WTC11 (cell line): Measurements from ENCODE around the gene WNT5B. TPM values are rescaled to one million over a fixed set of nuclear protein-coding genes. Genes with fewer than 3 reads are reported as not detected.

Source experiments
- ATAC-seq: fragments of 200-7000 bp; cut with Tn5 transposase; 2 replicates; pipeline ENCODE4 v1.10.0; 2021; ENCODE audit warnings: mild to moderate bottlenecking, moderate library complexity
- CTCF ChIA-PET: fragments of 300-600 bp; sonication (Branson Sonifier 250); formaldehyde crosslinking; loops from one replicate; lab custom pipeline; 2021; ENCODE audit warnings: antibody characterized with exemption; lab: Charles Lee
- POLR2A ChIA-PET: fragments of 350-600 bp; sonication (Branson Sonifier 250); formaldehyde crosslinking; loops from one replicate; lab custom pipeline; 2021; ENCODE audit warnings: antibody characterized with exemption; lab: Charles Lee
- DNase-seq: peaks from one replicate; pipeline ENCODE4 v3.0.0; 2021; ENCODE audit warnings: low spot score
- H3K27ac Mint-ChIP-seq: 2 replicates; pipeline ENCODE4 v1.8.0; 2021; ENCODE audit warnings: mixed read lengths
- H3K27me3 Mint-ChIP-seq: 2 replicates; pipeline ENCODE4 v1.8.0; 2021; ENCODE audit warnings: low read depth, mild to moderate bottlenecking, moderate library complexity, mixed read lengths
- H3K36me3 Mint-ChIP-seq: 2 replicates; pipeline ENCODE4 v1.8.0; 2021; ENCODE audit warnings: mixed read lengths
- H3K4me1 Mint-ChIP-seq: 2 replicates; pipeline ENCODE4 v1.8.0; 2022; ENCODE audit warnings: mixed read lengths
- H3K4me3 Mint-ChIP-seq: 2 replicates; pipeline ENCODE4 v1.8.0; 2021; ENCODE audit warnings: mild to moderate bottlenecking, moderate library complexity, mixed read lengths
- H3K9me3 Mint-ChIP-seq: 2 replicates; pipeline ENCODE4 v1.8.0; 2021; ENCODE audit warnings: mixed read lengths
- CREM ChIP-seq: sonication (generic); formaldehyde crosslinking; IDR thresholded peaks from 2 replicates; pipeline ENCODE4 v1.8.1; 2022; ENCODE audit warnings: mild to moderate bottlenecking, missing genetic modification reagents, moderate library complexity
- FOXP1 ChIP-seq: sonication (generic); formaldehyde crosslinking; IDR thresholded peaks from 2 replicates; pipeline ENCODE4 v1.8.0; 2022; ENCODE audit warnings: missing genetic modification reagents, mild to moderate bottlenecking, moderate library complexity, borderline replicate concordance
- GABPB1 ChIP-seq: sonication (generic); formaldehyde crosslinking; IDR thresholded peaks from 2 replicates; pipeline ENCODE4 v1.8.1; 2023; ENCODE audit warnings: mild to moderate bottlenecking, missing genetic modification reagents
- IRF2 ChIP-seq: sonication (generic); formaldehyde crosslinking; IDR thresholded peaks from 2 replicates; pipeline ENCODE4 v1.8.0; 2022; ENCODE audit warnings: low read depth, missing genetic modification reagents, borderline replicate concordance
- OVOL2 ChIP-seq: fragments of 250-450 bp; sonication (Bioruptor Pico); IDR thresholded peaks from 2 replicates; pipeline ENCODE4 v1.9.0; 2021; ENCODE audit warnings: mild to moderate bottlenecking, borderline replicate concordance
- SP1 ChIP-seq: sonication (generic); formaldehyde crosslinking; conservative IDR thresholded peaks from 2 replicates; pipeline ENCODE4 v1.8.1; 2022; ENCODE audit warnings: missing genetic modification reagents
- TCF7 ChIP-seq: sonication (generic); formaldehyde crosslinking; IDR thresholded peaks from 2 replicates; pipeline ENCODE4 v1.8.0; 2022; ENCODE audit warnings: mild to moderate bottlenecking, low read depth, missing genetic modification reagents, moderate library complexity
- TEAD1 ChIP-seq: sonication (generic); formaldehyde crosslinking; IDR thresholded peaks from 2 replicates; pipeline ENCODE4 v1.8.0; 2022; ENCODE audit warnings: mild to moderate bottlenecking, missing genetic modification reagents
- TEAD4 ChIP-seq: sonication (generic); formaldehyde crosslinking; IDR thresholded peaks from 2 replicates; pipeline ENCODE4 v1.8.0; 2022; ENCODE audit warnings: mild to moderate bottlenecking, missing genetic modification reagents
- TP53 ChIP-seq: sonication (generic); formaldehyde crosslinking; IDR thresholded peaks from 2 replicates; pipeline ENCODE4 v1.8.1; 2023; ENCODE audit warnings: mild to moderate bottlenecking, missing genetic modification reagents
- ZNF121 ChIP-seq: sonication (generic); formaldehyde crosslinking; IDR thresholded peaks from 2 replicates; pipeline ENCODE4 v1.8.0; 2023; ENCODE audit warnings: missing genetic modification reagents
- ZNF219 ChIP-seq: sonication (generic); formaldehyde crosslinking; IDR thresholded peaks from 2 replicates; pipeline ENCODE4 v1.8.0; 2023; ENCODE audit warnings: missing genetic modification reagents, mild to moderate bottlenecking, borderline replicate concordance
- ZNF396 ChIP-seq: fragments of 250-450 bp; sonication (Bioruptor Pico); IDR thresholded peaks from 2 replicates; pipeline ENCODE4 v1.8.0; 2021; ENCODE audit warnings: mild to moderate bottlenecking, moderate library complexity, borderline replicate concordance
- ZNF416 ChIP-seq: fragments of 250-450 bp; sonication (Bioruptor Pico); IDR thresholded peaks from 2 replicates; pipeline ENCODE4 v1.9.0; 2021; ENCODE audit warnings: mild to moderate bottlenecking, inconsistent platforms
- total RNA-seq: library from RNA; stranded (reverse); gene quantifications from 3 replicates; pipeline ENCODE4 v1.2.3, GENCODE V29; 2021
- TF ChIP-seq, protein P1 (sequence below): sonication (generic); formaldehyde crosslinking; IDR thresholded peaks from 2 replicates; pipeline ENCODE4 v1.8.1; 2022; ENCODE audit warnings: low read depth, mild to moderate bottlenecking, moderate library complexity, missing genetic modification reagents, borderline replicate concordance
- TF ChIP-seq, protein P2 (sequence below): sonication (generic); formaldehyde crosslinking; IDR thresholded peaks from 2 replicates; pipeline ENCODE4 v1.8.1; 2023; ENCODE audit warnings: mild to moderate bottlenecking, missing genetic modification reagents, moderate library complexity
- TF ChIP-seq, protein P3 (sequence below): sonication (generic); formaldehyde crosslinking; IDR thresholded peaks from 2 replicates; pipeline ENCODE4 v1.8.1; 2022; ENCODE audit warnings: mild to moderate bottlenecking, missing genetic modification reagents, moderate library complexity, borderline replicate concordance
- TF ChIP-seq, protein P4 (sequence below): sonication (generic); formaldehyde crosslinking; IDR thresholded peaks from 2 replicates; pipeline ENCODE4 v1.8.1; 2023; ENCODE audit warnings: mild to moderate bottlenecking, missing genetic modification reagents
- TF ChIP-seq, protein P5 (sequence below): fragments of 250-450 bp; sonication (Bioruptor Pico); IDR thresholded peaks from 2 replicates; pipeline ENCODE4 v2.1.2; 2022; ENCODE audit warnings: mild to moderate bottlenecking, moderate library complexity
- TF ChIP-seq, protein P6 (sequence below): sonication (generic); formaldehyde crosslinking; IDR thresholded peaks from 2 replicates; pipeline ENCODE4 v1.8.1; 2023; ENCODE audit warnings: mild to moderate bottlenecking, missing genetic modification reagents
- TF ChIP-seq, protein P7 (sequence below): sonication (generic); formaldehyde crosslinking; IDR thresholded peaks from 2 replicates; pipeline ENCODE4 v1.8.0; 2023; ENCODE audit warnings: mild to moderate bottlenecking, missing genetic modification reagents
- TF ChIP-seq, protein P8 (sequence below): fragments of 250-450 bp; sonication (Bioruptor Pico); IDR thresholded peaks from 2 replicates; pipeline ENCODE4 v1.9.0; 2021; ENCODE audit warnings: moderate library complexity, mild to moderate bottlenecking, inconsistent platforms, borderline replicate concordance

Gene WNT5B
- total RNA-seq, 1 experiment from 2014 or later: 4.5 TPM

DNA sequence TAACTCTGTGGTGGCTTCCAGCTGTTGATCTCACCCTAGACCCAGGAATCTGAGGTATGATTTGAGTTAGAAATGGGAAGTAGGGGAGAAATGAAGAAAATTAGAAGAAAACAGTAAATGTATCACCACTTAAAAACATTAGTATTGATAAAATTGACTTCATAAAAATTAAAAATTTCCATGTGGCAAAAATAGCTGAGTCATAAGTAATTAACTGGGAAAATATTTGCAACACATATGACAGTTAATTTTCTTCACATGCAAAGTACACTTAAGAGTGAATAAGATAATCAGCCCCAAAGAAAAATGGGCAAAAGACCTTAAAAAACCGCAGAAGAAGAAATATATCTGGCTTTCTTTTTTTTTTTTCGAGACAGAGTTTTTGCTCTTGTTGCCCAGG, 36.3 kb downstream of the WNT5B start:
- CTCF ChIA-PET: interaction anchor here (0.5 to 1.2 kb wide), 3 partner anchors 12 to 275 kb away, joined by 3 to 4 read pairs (median 3); no protein-coding TSS in a partner anchor
- no peak overlapping the region for H3K4me3 Mint-ChIP-seq

DNA sequence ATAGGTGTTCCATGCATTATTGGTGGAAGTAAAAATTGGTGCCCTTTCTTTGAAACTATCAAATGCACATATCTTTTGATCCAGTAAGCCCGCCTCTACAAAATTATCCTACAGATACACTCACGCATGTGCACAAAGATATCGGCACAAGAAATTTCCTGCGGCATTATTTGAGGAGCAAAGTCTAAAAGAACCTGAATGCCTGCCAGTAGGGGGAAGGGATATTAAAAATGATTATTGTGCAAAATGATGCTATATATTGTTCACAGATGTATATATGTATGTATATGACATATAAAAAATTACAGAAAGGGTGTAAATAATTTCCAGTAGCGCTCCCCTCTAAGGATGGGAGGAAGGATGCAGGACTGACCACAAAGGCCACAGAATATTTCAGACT, 37.2 kb downstream of the WNT5B start:
- H3K4me1 Mint-ChIP-seq: peaks cover 8% of the 10 kb centered on the region
- H3K9me3 Mint-ChIP-seq: no peaks in the 10 kb centered on the region
- H3K27ac Mint-ChIP-seq: no peak overlapping the region
- H3K4me3 Mint-ChIP-seq: no peak overlapping the region
- ATAC-seq (no peak), DNase-seq (no peak)
- peaks cover 22% of the 10 kb centered on the region for H3K27me3 Mint-ChIP-seq
- H3K36me3 Mint-ChIP-seq: no peaks in the 10 kb centered on the region
- ChIA-PET CTCF (interaction anchor here (1.4 kb wide), 1 partner anchor 13 kb away, joined by 6 read pairs; no protein-coding TSS in a partner anchor), POLR2A (no interaction called here)
- TF ChIP-seq FOXP1 (no peak), TEAD1 (no peak), OVOL2 (CRISPR knock-in tag) (no peak)
- TF ChIP-seq, protein P1, sequence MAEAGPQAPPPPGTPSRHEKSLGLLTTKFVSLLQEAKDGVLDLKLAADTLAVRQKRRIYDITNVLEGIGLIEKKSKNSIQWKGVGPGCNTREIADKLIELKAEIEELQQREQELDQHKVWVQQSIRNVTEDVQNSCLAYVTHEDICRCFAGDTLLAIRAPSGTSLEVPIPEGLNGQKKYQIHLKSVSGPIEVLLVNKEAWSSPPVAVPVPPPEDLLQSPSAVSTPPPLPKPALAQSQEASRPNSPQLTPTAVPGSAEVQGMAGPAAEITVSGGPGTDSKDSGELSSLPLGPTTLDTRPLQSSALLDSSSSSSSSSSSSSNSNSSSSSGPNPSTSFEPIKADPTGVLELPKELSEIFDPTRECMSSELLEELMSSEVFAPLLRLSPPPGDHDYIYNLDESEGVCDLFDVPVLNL: no peak
- TF ChIP-seq, protein P2, sequence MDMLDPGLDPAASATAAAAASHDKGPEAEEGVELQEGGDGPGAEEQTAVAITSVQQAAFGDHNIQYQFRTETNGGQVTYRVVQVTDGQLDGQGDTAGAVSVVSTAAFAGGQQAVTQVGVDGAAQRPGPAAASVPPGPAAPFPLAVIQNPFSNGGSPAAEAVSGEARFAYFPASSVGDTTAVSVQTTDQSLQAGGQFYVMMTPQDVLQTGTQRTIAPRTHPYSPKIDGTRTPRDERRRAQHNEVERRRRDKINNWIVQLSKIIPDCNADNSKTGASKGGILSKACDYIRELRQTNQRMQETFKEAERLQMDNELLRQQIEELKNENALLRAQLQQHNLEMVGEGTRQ (CRISPR knock-in tag): no peak
- TF ChIP-seq, protein P3, sequence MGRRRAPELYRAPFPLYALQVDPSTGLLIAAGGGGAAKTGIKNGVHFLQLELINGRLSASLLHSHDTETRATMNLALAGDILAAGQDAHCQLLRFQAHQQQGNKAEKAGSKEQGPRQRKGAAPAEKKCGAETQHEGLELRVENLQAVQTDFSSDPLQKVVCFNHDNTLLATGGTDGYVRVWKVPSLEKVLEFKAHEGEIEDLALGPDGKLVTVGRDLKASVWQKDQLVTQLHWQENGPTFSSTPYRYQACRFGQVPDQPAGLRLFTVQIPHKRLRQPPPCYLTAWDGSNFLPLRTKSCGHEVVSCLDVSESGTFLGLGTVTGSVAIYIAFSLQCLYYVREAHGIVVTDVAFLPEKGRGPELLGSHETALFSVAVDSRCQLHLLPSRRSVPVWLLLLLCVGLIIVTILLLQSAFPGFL (CRISPR knock-in tag): no peak
- TF ChIP-seq, protein P4, sequence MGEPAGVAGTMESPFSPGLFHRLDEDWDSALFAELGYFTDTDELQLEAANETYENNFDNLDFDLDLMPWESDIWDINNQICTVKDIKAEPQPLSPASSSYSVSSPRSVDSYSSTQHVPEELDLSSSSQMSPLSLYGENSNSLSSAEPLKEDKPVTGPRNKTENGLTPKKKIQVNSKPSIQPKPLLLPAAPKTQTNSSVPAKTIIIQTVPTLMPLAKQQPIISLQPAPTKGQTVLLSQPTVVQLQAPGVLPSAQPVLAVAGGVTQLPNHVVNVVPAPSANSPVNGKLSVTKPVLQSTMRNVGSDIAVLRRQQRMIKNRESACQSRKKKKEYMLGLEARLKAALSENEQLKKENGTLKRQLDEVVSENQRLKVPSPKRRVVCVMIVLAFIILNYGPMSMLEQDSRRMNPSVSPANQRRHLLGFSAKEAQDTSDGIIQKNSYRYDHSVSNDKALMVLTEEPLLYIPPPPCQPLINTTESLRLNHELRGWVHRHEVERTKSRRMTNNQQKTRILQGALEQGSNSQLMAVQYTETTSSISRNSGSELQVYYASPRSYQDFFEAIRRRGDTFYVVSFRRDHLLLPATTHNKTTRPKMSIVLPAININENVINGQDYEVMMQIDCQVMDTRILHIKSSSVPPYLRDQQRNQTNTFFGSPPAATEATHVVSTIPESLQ (CRISPR knock-in tag): no peak

More for the DNA sequence above, 36.3 kb downstream of the WNT5B start:
- H3K4me1 Mint-ChIP-seq: peaks cover 13% of the 10 kb centered on the region
- DNase-seq (no peak), ATAC-seq (no peak)
- peaks cover 27% of the 10 kb centered on the region for H3K27me3 Mint-ChIP-seq
- POLR2A ChIA-PET: no interaction called here
- H3K9me3 Mint-ChIP-seq: no peaks in the 10 kb centered on the region
- TF ChIP-seq GABPB1 (CRISPR knock-in tag) (no peak), IRF2 (CRISPR knock-in tag) (no peak), TCF7 (CRISPR knock-in tag) (no peak), ZNF396 (CRISPR knock-in tag) (no peak), ZNF219 (CRISPR knock-in tag) (no peak), TEAD4 (CRISPR knock-in tag) (no peak), TP53 (CRISPR knock-in tag) (no peak), TEAD1 (no peak), SP1 (CRISPR knock-in tag) (no peak), CREM (CRISPR knock-in tag) (no peak), ZNF121 (CRISPR knock-in tag) (no peak), ZNF416 (CRISPR knock-in tag) (no peak)
- TF ChIP-seq, protein P5, sequence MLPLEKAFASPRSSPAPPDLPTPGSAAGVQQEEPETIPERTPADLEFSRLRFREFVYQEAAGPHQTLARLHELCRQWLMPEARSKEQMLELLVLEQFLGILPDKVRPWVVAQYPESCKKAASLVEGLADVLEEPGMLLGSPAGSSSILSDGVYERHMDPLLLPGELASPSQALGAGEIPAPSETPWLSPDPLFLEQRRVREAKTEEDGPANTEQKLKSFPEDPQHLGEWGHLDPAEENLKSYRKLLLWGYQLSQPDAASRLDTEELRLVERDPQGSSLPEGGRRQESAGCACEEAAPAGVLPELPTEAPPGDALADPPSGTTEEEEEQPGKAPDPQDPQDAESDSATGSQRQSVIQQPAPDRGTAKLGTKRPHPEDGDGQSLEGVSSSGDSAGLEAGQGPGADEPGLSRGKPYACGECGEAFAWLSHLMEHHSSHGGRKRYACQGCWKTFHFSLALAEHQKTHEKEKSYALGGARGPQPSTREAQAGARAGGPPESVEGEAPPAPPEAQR (CRISPR knock-in tag): no peak
- TF ChIP-seq, protein P2 (CRISPR knock-in tag): no peak
- TF ChIP-seq, protein P6, sequence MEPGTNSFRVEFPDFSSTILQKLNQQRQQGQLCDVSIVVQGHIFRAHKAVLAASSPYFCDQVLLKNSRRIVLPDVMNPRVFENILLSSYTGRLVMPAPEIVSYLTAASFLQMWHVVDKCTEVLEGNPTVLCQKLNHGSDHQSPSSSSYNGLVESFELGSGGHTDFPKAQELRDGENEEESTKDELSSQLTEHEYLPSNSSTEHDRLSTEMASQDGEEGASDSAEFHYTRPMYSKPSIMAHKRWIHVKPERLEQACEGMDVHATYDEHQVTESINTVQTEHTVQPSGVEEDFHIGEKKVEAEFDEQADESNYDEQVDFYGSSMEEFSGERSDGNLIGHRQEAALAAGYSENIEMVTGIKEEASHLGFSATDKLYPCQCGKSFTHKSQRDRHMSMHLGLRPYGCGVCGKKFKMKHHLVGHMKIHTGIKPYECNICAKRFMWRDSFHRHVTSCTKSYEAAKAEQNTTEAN (CRISPR knock-in tag): no peak
- TF ChIP-seq, protein P1: no peak
- TF ChIP-seq, protein P7, sequence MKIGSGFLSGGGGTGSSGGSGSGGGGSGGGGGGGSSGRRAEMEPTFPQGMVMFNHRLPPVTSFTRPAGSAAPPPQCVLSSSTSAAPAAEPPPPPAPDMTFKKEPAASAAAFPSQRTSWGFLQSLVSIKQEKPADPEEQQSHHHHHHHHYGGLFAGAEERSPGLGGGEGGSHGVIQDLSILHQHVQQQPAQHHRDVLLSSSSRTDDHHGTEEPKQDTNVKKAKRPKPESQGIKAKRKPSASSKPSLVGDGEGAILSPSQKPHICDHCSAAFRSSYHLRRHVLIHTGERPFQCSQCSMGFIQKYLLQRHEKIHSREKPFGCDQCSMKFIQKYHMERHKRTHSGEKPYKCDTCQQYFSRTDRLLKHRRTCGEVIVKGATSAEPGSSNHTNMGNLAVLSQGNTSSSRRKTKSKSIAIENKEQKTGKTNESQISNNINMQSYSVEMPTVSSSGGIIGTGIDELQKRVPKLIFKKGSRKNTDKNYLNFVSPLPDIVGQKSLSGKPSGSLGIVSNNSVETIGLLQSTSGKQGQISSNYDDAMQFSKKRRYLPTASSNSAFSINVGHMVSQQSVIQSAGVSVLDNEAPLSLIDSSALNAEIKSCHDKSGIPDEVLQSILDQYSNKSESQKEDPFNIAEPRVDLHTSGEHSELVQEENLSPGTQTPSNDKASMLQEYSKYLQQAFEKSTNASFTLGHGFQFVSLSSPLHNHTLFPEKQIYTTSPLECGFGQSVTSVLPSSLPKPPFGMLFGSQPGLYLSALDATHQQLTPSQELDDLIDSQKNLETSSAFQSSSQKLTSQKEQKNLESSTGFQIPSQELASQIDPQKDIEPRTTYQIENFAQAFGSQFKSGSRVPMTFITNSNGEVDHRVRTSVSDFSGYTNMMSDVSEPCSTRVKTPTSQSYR (CRISPR knock-in tag): no peak
- TF ChIP-seq, protein P8, sequence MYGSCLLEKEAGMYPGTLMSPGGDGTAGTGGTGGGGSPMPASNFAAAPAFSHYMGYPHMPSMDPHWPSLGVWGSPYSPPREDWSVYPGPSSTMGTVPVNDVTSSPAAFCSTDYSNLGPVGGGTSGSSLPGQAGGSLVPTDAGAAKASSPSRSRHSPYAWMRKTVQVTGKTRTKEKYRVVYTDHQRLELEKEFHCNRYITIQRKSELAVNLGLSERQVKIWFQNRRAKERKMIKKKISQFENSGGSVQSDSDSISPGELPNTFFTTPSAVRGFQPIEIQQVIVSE (CRISPR knock-in tag): no peak
- no peak overlapping the region for H3K27ac Mint-ChIP-seq
- no peaks in the 10 kb centered on the region for H3K36me3 Mint-ChIP-seq
